H1 (cell line): ENCODE data around the gene UBASH3A. TPM values are rescaled to one million over a fixed set of nuclear protein-coding genes. Genes with fewer than 3 reads are reported as not detected.

Source experiments
- BACH1 ChIP-seq: IDR thresholded peaks from 2 replicates; pipeline ENCODE4 v1.6.1; 2012; ENCODE audit warnings: low read length, improper control_type of control experiment
- BRCA1 ChIP-seq: IDR thresholded peaks from 2 replicates; pipeline ENCODE4 v1.6.1; 2012; ENCODE audit warnings: low read depth, low read length, improper control_type of control experiment
- NANOG ChIP-seq: IDR thresholded peaks from 2 replicates; pipeline ENCODE4 v1.6.1; 2011; ENCODE audit warnings: low read length, low read depth, mild to moderate bottlenecking, inconsistent platforms; ENCODE audit not compliant: insufficient read depth, poor library complexity, severe bottlenecking
- RBBP5 ChIP-seq: IDR thresholded peaks from 2 replicates; pipeline ENCODE4 v1.7.1; 2012; ENCODE audit warnings: low read depth, mild to moderate bottlenecking, inconsistent platforms, low read length, moderate library complexity, borderline replicate concordance
- polyA plus RNA-seq, 7 experiments: library from polyadenylated mRNA; depleted of rRNA in 3 of 7; stranded (reverse) in 5 of 7; unstranded in 2 of 7; fragments of >200 nt in 5 of 7; fragments of 200-250 nt in 2 of 7; gene quantifications; 1 replicate in 5 of 7; 2 replicates in 1 of 7; 4 replicates in 1 of 7; pipeline versions ENCODE4 v1.2.1 to v1.2.3, GENCODE V29; 2011 to 2013; ENCODE audit warnings: missing spikeins in 2 of 7, mixed read lengths in 2 of 7
- total RNA-seq: library from RNA; stranded (reverse); fragmentation: NEBNext Ultra II Directional; extraction: Animal tissue kit (Norgen Biotek cat#: 25700); gene quantifications from 2 replicates; pipeline ENCODE4 v1.2.1, GENCODE V29; 2021
- TF ChIP-seq, protein P1 (sequence below): IDR thresholded peaks from 2 replicates; pipeline ENCODE4 v1.6.1; 2011; ENCODE audit warnings: low read length, improper control_type of control experiment
- TF ChIP-seq, protein P2 (sequence below): IDR thresholded peaks from 2 replicates; pipeline ENCODE4 v1.6.1; 2012; ENCODE audit warnings: inconsistent platforms

Gene UBASH3A
- total and polyA plus RNA-seq, 2 of the 8 experiments (the other 6 are each of a cell fraction or from before 2014, with no cell fraction given) = not detected

DNA sequence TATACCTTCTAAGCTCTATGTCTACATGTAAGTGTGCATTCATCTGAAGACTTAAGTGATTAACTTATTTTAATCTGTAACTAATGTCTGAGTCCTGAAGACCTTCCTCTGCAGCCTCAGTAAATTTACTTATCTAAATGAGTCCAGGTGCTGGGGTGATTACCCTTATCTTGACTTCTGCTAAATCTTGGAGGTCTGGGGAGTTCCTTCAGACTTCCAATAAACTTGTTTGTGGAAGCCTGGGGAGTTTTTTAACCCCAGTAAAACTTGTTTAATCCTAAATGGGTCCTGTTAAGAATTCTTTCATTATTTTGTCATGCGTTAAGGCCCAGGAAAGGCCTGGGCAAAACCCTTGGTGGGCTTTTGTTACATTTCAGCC, 55.4 kb downstream of the UBASH3A start (continued):
- TF ChIP-seq, protein P1, sequence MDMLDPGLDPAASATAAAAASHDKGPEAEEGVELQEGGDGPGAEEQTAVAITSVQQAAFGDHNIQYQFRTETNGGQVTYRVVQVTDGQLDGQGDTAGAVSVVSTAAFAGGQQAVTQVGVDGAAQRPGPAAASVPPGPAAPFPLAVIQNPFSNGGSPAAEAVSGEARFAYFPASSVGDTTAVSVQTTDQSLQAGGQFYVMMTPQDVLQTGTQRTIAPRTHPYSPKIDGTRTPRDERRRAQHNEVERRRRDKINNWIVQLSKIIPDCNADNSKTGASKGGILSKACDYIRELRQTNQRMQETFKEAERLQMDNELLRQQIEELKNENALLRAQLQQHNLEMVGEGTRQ = no peak
- TF ChIP-seq RBBP5 = no peak
- TF ChIP-seq, protein P2, sequence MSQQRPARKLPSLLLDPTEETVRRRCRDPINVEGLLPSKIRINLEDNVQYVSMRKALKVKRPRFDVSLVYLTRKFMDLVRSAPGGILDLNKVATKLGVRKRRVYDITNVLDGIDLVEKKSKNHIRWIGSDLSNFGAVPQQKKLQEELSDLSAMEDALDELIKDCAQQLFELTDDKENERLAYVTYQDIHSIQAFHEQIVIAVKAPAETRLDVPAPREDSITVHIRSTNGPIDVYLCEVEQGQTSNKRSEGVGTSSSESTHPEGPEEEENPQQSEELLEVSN = no peak
- no peak for TF ChIP-seq NANOG
- no peak for TF ChIP-seq BRCA1
- no peak for TF ChIP-seq BACH1
